Measurements from ENCODE around the gene PAFAH1B1.

DNA sequence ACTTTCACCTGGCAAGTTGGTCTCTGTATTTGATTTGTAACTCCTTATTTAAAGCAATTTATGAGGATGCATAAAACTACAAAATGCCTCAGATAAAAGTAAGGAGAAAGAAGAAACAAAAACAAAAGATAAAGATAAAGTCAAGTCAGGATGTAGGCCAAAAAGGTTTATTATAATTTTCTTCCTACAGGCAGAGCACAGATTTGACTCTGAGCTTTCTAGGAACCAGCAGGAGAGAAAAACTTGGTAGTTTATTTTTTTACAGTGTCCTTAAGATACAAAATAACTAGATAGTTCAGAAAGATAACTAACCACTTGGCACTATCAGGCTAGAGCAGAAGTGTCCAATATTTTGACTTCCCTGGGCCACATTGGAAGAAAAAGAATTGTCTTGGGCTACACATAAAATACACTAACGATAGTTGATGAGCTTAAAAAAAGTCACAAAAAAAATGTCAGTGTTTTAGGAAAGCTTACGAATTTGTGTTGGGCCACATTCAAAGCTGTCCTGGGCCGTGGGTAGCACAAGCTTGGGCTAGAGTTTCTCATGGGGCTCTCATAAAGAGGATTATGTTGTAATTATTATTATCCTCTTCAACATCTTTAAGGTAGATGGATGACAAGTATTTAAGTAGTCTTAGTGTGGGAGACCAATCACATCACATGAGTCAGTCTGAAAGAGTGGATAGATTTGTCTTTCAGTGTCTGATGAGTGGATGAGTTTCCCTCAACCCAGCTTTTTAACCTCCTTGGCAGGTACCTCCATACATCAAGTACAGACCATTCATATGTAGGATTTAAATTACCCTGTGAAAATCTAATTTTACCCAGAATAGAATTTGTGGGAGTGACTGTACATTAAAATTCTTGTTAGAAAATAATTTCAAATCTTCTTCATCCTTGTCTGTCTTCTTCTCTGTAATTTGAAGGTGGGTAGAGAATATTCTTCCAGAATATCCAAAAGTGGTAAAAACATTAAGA, 17.0 kb downstream of the PAFAH1B1 start:
- no peak for TF ChIP-seq CTCF (conservative IDR thresholded peaks at IDR 0.05; ENCODE audit: low read depth, low read length)
- TF ChIP-seq EZH2 (IDR thresholded peaks at IDR 0.05; ENCODE audit: low read length, unreplicated experiment): no peak

Measured in PC-3 (cell line).